ENCODE data around the gene KCNJ16. TPM values are rescaled to one million over a fixed set of nuclear protein-coding genes. Genes with fewer than 3 reads are reported as not detected.

KCNJ16 gene
- total RNA-seq, 1 donor = not detected

DNA sequence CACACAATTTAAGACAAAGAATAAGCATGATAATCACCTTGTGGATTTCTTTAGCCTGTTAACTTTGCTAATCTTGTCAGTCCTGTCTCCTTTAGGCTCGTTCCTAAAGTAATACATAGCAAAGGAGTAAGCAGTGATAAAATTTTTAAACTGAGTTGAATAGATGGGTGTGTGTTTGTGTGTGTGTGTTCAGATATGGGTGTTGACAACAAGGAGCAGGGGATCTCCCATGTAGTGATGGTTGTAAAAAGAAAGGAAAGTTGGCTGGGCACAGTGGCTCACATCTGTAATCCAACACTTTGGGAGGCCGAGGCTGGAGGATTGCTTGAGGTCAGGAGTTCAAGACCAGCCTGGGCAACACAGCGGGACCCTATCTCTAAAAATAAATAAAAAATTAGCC is 49.7 kb downstream of the KCNJ16 start:
- Histone ChIP-seq H3K4me2 (ENCODE audit: insufficient read depth, low read length) (no peak overlapping the region), H4K20me1 (ENCODE audit: insufficient read depth, low read length) (no peaks in the 10 kb centered on the region), H3K27me3 (ENCODE audit: insufficient read depth, low read length) (no peaks in the 10 kb centered on the region), H3K4me3 (ENCODE audit: insufficient read depth, low read length) (no peak overlapping the region), H2AFZ (ENCODE audit: low read length) (no peak overlapping the region), H3K36me3 (ENCODE audit: insufficient read depth, low read length) (no peaks in the 10 kb centered on the region), H3K27ac (ENCODE audit: low read depth, low read length) (no peak overlapping the region), H3K9me3 (ENCODE audit: low read depth, low read length) (no peaks in the 10 kb centered on the region), H3K79me2 (ENCODE audit: insufficient read depth, low read length) (no peaks in the 10 kb centered on the region), H3K4me1 (ENCODE audit: insufficient read depth, low read length) (peaks cover 5% of the 10 kb centered on the region)
- TF ChIP-seq, protein P1, sequence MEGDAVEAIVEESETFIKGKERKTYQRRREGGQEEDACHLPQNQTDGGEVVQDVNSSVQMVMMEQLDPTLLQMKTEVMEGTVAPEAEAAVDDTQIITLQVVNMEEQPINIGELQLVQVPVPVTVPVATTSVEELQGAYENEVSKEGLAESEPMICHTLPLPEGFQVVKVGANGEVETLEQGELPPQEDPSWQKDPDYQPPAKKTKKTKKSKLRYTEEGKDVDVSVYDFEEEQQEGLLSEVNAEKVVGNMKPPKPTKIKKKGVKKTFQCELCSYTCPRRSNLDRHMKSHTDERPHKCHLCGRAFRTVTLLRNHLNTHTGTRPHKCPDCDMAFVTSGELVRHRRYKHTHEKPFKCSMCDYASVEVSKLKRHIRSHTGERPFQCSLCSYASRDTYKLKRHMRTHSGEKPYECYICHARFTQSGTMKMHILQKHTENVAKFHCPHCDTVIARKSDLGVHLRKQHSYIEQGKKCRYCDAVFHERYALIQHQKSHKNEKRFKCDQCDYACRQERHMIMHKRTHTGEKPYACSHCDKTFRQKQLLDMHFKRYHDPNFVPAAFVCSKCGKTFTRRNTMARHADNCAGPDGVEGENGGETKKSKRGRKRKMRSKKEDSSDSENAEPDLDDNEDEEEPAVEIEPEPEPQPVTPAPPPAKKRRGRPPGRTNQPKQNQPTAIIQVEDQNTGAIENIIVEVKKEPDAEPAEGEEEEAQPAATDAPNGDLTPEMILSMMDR (IDR thresholded peaks at IDR 0.05; ENCODE audit: extremely low read depth, low read depth, low read length) = no peak
- no peak for DNase-seq (ENCODE audit: insufficient read length, low spot score, missing footprints)

DNA sequence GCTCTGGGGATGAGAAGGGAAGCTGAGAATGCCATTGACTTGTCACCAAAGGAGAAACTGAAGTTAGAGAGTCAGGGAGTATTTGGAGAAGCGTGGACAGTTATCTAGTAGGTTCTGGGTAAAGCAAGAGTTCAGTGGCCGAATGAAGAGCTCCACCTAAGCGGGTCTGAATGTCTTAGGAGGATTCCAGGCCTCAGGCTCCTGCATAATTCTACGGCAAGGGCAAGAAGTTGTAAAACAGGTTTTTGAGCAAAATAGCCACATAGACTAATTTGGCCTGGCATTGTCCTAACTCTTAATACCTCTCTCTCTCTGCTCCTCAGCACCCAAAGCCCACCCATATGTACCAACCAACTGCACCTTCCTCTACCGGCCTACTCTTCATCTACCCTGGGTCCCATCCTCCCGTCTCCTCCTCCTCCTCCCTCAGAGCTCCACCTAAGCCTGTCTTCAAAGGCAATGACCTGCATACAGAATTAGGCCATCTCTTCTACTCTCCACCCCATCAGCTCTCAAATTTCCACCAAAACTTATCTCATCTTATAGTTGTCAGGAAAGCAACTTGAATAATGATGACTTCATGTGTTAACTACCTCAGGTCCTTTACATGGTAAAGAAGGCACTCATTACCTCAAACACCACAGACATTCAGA is 52.3 kb downstream of the KCNJ16 start:
- no peaks in the 10 kb centered on the region for H3K4me1 ChIP-seq (ENCODE audit: insufficient read depth, low read length)
- no peaks in the 10 kb centered on the region for H4K20me1 ChIP-seq (ENCODE audit: insufficient read depth, low read length)
- TF ChIP-seq, protein P1 (IDR thresholded peaks at IDR 0.05; ENCODE audit: extremely low read depth, low read depth, low read length) = no peak
- no peaks in the 10 kb centered on the region for H3K9me3 ChIP-seq (ENCODE audit: low read depth, low read length)
- no peak overlapping the region for H3K4me2 ChIP-seq (ENCODE audit: insufficient read depth, low read length)
- H3K27ac ChIP-seq (ENCODE audit: low read depth, low read length) = no peak overlapping the region
- H3K79me2 ChIP-seq (ENCODE audit: insufficient read depth, low read length) = no peaks in the 10 kb centered on the region
- peak; percentile 62 for DNase-seq (ENCODE audit: insufficient read length, low spot score, missing footprints)
- no peak overlapping the region for H3K4me3 ChIP-seq (ENCODE audit: insufficient read depth, low read length)
- no peak overlapping the region for H2AFZ ChIP-seq (ENCODE audit: low read length)
- no peaks in the 10 kb centered on the region for H3K36me3 ChIP-seq (ENCODE audit: insufficient read depth, low read length)
- no peaks in the 10 kb centered on the region for H3K27me3 ChIP-seq (ENCODE audit: insufficient read depth, low read length)

DNA sequence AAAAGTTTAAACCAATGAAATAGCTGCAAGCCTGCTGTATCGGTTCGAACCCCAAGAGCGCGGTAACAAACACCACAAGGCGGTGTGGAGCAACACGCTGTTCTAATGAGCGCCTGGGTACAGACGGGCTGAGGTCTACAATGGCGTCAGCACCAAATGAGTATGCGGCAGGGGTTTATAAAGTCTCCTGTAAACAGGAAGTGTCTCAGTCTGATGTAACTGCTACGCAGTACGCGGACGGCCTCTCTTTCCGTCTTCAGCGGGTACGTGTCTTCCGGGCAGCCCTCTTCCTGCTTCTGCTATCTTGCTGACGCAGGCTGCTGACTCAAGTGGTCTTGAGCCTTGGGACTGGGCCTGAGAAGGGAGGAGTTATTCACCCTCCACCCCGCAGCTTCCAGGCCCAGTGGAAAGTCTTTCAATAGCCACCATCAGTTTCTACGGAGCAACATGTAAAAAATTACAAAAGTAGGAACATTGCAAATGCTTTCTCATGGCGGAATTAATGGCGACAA is 53.8 kb downstream of the KCNJ16 start:
- no peak overlapping the region for H3K4me3 ChIP-seq (ENCODE audit: insufficient read depth, low read length)
- no peaks in the 10 kb centered on the region for H4K20me1 ChIP-seq (ENCODE audit: insufficient read depth, low read length)
- H3K9me3 ChIP-seq (ENCODE audit: low read depth, low read length) = no peaks in the 10 kb centered on the region
- H3K27me3 ChIP-seq (ENCODE audit: insufficient read depth, low read length) = no peaks in the 10 kb centered on the region
- TF ChIP-seq, protein P1 (IDR thresholded peaks at IDR 0.05; ENCODE audit: extremely low read depth, low read depth, low read length) = no peak
- no peak overlapping the region for H2AFZ ChIP-seq (ENCODE audit: low read length)
- no peak overlapping the region for H3K27ac ChIP-seq (ENCODE audit: low read depth, low read length)
- H3K36me3 ChIP-seq (ENCODE audit: insufficient read depth, low read length) = no peaks in the 10 kb centered on the region
- no peaks in the 10 kb centered on the region for H3K4me1 ChIP-seq (ENCODE audit: insufficient read depth, low read length)
- no peak for DNase-seq (ENCODE audit: insufficient read length, low spot score, missing footprints)
- no peaks in the 10 kb centered on the region for H3K79me2 ChIP-seq (ENCODE audit: insufficient read depth, low read length)
- no peak overlapping the region for H3K4me2 ChIP-seq (ENCODE audit: insufficient read depth, low read length)

DNA sequence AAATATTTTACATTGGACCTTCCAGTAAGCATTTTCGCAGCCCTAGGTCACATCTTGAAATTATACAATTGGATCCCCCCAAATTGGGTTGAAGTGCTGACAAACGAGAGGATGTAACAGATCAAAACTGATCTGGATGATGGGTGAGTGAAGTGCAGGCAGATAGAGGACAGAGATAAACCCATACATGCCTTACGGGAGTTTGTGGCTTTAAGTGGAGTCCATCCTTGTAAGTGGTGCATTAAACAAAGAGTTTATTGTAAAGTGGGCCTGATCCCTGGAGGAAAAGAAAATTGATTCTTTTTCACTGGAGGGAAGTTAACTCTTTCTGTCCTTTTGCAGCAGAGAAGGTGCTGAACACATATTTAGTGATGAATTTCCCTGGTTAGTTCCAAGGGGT is 55.3 kb downstream of the KCNJ16 start:
- no peak overlapping the region for H3K4me3 ChIP-seq (ENCODE audit: insufficient read depth, low read length)
- H3K27me3 ChIP-seq (ENCODE audit: insufficient read depth, low read length) = no peaks in the 10 kb centered on the region
- no peak overlapping the region for H3K4me2 ChIP-seq (ENCODE audit: insufficient read depth, low read length)
- no peak overlapping the region for H3K27ac ChIP-seq (ENCODE audit: low read depth, low read length)
- H3K36me3 ChIP-seq (ENCODE audit: insufficient read depth, low read length) = no peaks in the 10 kb centered on the region
- H2AFZ ChIP-seq (ENCODE audit: low read length) = no peak overlapping the region
- H4K20me1 ChIP-seq (ENCODE audit: insufficient read depth, low read length) = no peaks in the 10 kb centered on the region
- TF ChIP-seq, protein P1 (IDR thresholded peaks at IDR 0.05; ENCODE audit: extremely low read depth, low read depth, low read length) = no peak
- DNase-seq (ENCODE audit: insufficient read length, low spot score, missing footprints) = no peak
- no peaks in the 10 kb centered on the region for H3K79me2 ChIP-seq (ENCODE audit: insufficient read depth, low read length)
- no peaks in the 10 kb centered on the region for H3K9me3 ChIP-seq (ENCODE audit: low read depth, low read length)
- H3K4me1 ChIP-seq (ENCODE audit: insufficient read depth, low read length) = no peaks in the 10 kb centered on the region

All from osteoblast (primary cell).